Stromal cell of bone marrow (primary cell): Measurements from ENCODE around the gene ARHGEF7.

Source experiments
- DNase-seq: peaks from one replicate; pipeline ENCODE4 v3.0.0-alpha.2; 2012; ENCODE audit warnings: low read depth

The ARHGEF7 gene

DNA sequence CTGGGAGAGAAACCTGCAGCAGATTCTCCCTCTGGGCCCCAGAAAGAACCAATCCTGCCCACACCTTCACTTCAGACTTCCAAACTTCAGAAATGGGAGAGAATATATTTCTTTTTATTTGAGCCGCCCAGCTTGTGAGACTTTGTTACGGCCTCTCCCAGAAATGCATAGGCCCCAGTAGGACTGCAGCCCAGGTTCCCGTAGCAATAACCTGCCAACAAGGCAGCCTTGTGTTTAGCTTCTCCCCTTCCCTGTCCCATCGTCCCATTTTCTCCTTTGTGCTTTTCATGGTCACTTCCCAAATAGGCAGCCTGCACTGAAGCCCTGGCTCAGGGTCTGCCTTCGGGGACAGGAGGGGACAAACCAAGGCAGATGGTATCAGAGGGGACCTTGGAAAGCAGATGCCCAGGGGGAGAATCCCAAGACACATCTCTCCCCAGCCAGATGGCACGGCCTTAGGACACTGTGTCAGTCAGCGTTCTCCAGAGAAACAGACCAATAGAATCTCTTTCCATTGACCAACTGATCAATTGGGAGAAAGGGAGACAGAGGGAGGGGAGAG lies 3.7 kb upstream of the ARHGEF7 start:
- DNase-seq = no peak

DNA sequence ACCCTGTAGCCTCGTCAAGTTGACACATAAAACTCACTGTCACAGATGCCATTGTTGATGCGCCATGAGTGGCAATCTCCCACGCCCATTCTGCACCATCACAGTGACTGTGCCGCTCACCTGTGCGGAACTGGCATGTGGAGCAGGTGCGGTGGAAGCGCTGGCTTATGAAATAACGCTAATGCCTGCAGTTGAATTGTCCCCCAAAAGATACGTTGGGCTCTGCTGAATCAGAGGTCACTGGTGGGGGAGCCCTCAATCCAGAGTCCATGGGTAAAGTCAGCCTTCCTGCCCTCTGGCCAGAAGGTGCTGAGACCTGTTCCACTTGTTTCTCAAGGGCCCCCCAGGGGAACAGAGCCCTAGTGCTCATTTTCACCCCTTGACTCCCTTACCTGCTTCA lies 2.9 kb upstream of the ARHGEF7 start:
- DNase-seq = no peak

DNA sequence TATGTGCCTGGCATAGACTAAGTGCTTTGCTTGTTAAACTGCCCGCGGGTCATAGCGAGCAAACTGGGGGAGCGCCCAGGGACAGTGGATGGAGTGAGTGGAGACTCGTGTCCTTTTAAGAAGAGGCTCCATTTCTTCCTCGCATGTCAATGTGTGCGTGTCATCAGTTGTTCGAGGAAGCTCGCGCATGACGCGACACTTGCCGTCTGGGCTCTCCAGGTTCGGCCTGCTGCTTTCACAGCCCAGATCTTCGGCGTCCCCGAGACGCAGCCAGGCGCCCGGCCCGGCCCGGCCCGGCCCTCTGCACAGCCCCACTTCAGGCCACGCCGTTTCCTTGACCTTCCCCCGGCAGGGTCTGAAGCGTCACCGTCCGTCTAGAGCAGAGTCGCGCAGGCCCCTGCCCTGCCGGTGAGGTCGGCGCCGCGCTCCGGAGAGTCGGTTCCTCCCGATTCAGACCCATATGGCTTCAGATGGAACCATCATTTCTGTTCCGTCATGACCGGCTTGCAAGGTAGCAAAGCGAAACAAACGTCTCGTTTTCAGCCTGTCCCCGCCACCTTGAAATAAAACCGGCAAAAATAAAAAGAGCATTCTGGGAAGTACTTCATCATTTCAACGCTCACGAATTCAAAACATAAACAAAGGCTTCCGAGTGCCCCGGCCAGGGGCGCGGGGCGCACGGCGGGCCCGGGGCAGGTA lies 599 bp upstream of the ARHGEF7 start:
- peak; percentile 25 for DNase-seq

DNA sequence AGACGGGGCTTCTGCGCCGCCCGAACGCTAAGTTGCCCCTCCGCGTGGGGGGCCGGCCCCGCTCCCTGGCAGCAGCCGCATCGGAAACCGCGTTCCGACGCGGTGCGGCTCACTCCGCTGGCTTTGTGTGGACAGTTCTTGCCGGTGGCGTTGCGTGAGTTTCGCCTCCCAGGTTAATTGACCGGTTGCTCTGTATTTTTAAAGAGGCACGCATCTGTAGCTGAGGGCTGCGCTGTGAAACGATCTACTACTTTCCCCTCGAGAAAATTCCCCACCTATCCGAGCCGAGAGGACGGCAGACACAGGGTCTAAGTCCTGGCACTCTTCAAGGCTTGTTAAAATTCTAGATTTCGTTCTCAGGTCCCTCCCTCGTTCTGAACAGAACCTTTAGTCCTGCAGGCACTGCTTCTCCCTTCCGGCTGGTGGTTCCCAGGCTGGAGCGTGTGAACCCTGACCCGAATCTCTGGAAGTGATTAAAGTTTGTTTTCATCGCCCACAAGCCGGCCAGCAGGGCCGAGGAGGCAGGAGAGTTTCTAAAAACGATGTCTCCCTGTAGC lies 933 bp downstream of the ARHGEF7 start:
- peak; percentile 73 for DNase-seq

DNA sequence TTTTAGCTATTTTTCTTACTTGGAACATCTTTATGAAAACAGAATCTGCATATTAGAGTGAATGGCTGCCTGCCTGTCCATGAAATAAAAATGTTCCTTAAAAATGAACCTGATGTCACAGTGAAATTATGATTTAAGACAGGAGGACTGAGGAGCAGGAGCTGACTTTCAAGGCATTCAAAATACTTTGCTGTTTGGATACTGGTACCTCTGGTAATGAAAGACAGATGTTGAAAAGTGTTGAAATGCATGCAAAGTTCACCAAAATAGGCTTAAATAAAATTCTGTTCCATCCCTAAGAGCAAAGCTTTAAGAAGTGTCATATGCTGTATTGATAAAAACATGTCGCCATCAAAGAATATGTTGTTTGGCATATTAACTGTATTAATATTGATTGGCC lies 1.7 kb downstream of the ARHGEF7 start:
- DNase-seq = no peak

DNA sequence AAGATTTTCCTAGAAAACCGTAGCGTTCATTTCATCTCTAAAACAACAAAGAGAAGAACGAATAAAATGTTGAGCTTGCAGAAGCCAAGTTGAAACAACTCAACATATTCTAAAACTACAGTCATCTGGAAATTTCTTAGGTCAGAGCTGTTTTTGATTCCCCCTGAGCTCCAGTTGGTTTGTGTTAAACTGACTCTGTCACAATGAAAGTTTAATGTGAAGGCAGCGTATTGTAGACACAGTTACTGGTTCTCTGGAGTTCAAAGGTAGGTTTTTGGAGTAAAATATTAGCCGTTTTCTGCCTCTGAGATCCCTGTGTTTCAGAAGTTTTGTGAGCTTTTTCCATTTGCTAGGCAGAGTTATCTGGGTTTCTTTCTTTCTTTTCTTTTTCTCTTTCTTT lies 2.2 kb downstream of the ARHGEF7 start:
- DNase-seq = no peak

DNA sequence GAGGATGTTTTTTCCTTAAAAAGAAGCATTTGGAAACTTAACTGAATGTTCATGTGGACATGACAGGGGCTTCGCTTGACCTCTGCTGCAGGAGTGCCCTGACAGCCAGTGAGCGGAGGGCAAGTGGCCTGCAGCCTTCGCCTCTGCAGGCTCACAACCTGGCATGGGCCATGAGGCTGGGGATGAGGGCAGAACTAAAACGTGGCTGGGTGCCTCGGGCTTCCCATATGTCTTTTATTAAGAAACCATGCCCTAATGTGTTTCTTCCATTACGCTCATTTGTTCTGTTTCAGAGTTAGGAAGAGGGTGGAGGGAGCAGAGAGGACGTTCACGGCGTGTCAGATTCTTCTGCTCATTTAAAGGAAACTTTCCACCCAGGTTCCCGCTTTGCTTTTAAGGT lies 2.9 kb downstream of the ARHGEF7 start:
- DNase-seq = no peak

DNA sequence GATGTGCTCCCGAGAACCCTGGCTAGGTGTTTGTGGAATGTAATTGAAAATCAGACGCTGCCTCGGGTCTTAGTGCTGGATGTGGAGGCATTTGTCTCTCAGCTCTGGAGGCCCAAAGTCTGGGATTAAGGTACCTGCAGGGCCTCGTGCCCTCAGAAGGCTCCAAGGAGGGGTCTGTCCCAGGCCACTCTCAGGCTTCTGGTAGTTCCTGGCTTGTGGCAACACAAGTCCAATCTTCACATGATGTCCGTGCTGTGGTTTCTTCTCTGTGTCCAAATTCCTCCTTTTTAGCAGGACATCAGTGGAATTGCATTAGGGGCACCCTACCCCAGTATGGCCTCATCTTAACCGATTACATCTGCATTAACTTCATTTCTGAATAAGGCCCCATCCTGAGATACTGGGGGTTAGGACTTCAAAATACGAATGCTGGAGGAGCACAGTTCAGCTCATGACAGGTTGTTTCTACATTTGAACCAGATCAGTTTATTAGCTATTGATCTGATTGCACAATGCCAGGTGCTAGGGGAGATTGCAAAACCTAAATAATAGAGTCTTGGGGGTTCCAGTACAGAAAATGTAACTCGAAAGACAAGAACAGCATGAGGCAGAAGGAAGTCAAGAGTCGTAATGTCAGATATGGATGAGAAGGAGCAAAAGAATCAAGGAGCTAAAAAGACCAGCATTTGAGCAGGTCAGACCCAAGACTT lies 3.9 kb downstream of the ARHGEF7 start:
- no peak for DNase-seq

DNA sequence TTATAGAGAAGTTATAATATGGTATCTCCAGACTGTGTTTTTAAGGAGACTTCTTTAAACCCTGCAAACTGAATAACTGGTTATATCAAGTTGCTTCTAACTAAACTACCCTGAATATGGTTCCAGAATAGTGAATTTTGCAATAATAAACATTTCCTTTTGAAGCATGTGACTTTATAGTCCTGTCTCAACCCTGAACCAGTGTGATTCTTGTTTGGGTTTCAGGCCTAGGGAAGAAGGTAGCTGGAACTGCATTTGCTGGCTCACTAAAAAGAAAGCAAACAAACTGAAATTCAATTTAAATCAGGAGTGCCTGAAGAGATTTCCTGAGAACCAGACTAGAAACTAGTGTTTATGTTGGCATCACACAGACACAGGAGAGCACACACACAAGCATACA lies 4.9 kb downstream of the ARHGEF7 start:
- DNase-seq = no peak

DNA sequence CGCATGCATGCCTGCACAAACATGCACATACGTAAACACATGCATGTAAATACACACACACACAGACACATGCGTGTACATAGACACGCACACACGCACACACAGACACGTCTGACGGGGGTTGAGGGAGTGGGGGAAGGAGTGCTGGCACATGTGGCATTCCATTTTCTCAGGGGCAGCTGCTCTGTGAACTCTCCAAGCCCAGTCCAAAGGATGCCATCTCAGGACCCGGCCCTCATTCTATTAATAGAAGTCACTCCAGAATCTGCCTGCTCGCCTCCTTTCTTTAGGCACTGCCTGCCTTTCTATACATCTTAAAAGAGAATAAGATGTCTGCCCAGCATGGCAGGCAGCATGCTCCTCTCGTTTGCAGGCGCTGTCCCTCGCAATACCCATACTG lies 5.3 kb downstream of the ARHGEF7 start:
- no peak for DNase-seq

DNA sequence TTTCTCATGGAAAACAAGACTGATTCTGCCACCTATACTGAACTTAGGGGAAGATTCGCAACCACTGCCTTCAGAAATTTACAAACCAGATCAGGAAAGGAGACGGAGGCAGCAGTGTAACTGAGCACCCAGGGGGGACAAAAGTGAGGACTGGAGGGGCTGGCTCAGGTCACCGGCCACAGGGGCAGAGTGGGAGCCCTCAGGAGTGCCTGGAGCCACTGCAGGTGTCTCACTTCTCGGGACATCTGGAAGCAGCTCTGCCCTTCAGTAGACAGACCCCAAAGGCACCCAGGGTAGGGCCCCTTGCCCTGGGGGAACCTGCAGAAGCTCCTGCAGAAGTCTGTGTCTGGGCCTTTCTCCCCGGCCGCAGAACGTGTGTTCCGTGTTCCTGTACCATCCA lies 5.8 kb downstream of the ARHGEF7 start:
- DNase-seq = no peak

DNA sequence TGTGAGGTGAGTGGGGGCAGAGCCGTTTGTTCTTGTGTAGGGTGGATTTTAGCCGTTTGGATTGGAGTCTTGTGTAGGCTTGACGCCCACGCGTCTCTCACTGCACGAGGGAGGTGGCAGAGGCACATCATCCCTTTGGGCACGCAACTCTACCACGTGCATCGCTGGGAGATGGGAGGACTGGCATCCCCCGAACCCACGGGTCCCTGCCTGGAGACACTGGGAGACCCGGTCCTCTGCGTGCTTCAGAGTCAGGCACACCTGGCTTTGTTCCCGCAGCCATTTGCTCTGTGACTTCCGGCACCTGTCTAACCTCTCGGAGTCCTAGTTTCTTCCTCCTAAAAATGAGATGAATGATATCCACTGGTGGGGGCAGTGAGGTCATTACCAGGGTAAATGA lies 6.4 kb downstream of the ARHGEF7 start:
- no peak for DNase-seq

DNA sequence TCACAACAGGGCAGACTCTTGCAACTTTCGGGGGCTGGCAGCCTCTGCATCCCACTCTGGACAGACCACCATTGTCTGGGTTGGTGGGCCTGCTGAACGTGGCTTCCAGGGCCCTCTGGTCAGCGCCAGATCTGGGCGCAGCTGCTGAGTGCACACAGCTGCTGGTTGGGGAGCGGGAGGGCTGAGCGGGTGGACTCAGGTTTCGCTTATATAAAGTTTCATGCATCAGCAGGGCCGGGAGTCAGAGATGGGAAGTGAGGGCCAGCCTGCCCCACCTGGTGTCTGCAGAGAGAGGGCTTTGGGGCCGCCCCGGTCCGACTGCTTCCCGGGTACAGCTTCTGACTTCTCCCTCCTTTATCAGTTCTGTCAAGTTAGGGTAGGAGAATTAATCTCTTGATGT lies 6.9 kb downstream of the ARHGEF7 start:
- DNase-seq = no peak

DNA sequence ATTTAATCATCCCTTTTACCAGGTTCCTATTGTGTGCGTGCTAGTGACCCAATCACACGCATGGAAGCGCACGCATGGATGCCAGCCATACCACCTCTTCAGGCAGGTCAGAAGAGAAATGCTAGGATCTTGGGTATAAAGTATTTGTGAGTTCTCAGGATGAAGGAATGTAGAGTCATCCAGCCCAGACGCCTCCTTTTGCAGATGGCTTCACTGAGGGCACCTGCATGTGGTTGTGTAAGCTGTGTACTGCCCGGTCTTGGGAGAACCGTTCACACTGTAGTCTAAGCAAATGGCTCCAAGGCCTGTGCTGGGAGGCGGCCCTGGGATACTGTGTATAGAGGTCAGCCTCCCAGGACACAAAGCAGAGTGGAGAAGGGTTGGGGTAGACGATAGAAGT lies 7.5 kb downstream of the ARHGEF7 start:
- DNase-seq = no peak

DNA sequence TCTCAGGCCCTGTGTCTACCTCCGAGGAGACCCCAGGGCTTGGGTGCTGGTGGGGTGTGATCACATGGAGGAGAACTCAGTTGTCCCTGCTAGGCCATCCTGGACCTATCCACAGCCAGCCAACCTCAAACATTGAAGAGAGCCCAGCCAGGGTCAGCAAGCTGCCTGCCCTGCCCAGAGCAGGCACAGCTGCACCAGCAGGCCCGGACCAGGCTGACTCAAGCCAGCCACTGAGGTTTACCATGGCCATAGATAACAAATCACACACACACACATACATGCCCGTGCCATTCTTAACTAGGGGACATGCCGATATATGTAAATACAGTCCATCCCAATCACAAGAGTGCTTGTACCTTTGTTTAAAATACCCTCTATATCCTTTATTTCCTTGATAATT lies 8.1 kb downstream of the ARHGEF7 start:
- no peak for DNase-seq

DNA sequence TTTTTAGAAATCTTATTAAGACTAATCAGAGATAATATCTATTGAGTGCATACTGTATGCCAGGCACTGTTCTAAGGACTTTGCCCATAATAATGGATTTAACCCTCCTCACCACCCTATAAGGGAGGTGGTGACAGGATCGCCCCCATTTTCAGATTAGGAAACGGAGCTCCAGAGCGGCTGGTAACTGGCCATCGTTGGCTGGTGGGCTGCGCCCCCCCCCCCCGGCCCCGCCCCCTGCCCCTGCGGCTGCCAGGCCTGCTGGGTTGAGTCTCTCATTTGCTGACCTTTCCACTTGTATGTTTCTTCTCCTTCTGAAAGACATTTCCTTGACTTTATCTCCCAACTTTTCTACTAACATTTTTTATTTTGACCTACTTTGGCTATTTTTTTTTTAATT lies 8.5 kb downstream of the ARHGEF7 start:
- no peak for DNase-seq

DNA sequence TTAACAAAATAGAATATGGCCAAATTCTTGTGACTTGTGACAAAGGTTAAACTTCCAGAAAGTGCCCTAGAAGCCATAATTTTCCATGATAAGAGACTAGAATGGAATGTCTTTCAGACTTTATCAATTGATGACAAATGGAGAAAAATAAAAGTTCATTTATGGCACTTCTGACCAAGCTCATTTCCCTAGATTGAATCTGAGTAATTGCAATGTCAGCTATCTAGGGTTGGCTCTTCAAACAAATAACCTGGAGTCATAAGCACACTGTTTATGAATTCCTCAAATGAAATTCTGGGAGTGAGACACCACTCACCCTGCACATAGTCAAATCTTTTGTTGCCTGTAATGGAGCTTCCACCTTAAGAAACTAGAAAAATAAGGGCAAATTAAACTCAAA lies 11.4 kb downstream of the ARHGEF7 start:
- DNase-seq = no peak

DNA sequence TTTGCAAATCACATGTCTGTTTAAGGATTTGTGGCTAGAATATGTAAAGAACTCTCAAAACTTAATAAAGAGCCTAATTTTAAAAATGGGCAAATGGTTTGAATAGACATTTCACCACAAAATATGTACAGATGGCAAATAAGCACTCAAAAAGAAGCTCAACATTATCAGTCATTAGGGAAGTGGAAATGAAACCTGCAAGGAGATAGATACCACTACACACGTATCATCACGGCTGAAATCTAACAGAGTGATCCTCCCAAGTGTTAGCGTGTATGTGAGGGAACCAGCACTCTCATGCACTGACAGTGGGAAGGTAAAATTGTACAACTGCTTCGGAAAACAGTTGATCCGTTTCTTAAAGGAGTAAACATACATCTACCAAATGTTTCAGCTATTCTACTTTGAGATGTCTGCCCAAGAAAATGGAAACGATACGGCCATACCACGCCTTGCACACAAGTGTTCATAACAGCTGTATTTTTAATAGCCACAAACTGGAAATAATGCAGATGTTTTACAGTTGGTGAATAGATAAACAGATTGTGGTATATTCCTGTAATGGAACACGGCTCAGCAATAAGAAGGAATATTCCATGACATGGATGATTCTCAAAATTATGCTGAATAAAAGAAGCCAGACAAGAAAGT lies 14.5 kb downstream of the ARHGEF7 start:
- DNase-seq = no peak

DNA sequence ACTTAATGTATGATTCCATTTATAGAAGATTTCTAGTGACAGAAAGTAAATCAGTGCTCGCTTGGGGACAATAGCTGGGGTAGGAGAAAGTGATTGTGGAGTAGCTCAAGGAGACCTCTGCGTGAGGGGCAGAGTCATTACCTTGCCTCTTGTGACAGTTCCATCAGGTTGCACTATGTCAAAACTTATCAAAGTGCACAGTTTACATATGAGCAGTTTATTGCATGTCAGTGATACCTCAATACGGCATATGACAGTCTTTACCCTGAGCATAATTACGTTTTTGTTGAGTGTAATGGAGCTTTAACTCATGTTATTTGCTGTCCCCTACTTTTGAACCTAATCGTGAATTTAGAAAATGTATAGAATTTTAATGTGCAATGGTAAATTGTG lies 15.0 kb downstream of the ARHGEF7 start:
- no peak for DNase-seq

DNA sequence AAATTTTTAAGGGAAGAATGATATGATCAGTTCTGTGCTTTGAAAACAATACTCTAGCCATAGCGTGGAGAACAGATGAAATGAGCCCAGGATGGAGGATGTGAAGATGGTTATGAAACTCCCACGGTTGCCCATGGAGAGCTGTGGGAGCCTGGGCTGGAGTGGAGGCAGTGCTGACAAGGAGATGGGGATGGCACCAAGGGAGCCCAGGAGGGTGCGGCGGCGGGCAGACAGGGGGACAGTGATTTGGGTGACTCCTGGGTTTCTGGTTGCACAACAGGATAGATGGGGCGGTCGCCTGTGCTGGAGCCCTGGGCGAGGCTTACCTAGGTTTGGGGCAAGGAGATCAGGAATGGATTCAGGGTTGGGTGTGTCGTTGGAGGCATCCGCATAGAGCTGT lies 15.9 kb downstream of the ARHGEF7 start:
- DNase-seq = no peak

DNA sequence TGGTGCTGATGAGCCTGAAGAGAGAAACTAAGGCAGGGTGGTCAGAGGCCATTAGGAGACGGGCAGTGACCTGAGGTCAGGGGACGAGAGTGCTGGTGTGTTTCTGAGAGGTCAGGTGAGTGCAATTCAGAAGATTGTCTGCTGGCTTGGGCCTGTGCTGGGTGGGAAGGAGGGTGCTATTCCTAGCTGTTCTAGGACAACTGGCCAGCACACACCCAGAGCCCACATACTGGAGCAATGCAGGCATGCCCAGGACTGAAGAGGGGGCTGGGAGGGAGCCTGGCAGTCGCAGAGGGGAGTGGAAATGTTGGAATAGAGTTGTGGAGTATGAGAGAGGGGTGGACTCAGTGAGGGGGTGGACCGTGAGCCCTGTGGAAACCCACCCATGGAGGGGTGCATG lies 16.5 kb downstream of the ARHGEF7 start:
- no peak for DNase-seq

DNA sequence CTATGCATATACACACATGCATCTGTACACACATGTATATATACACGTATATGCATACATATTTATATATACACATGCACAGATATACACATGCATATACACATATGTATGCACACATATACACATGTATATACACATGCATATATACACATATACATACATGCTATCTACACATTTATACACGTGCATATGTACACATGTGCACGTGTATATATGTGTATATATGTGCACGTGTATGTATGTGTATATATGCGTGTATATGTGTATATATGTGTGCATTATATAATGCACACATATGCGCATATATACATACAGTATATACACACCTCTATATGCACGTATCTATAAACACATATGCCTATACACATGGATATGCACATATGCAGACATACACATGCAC lies 17.8 kb downstream of the ARHGEF7 start:
- no peak for DNase-seq

DNA sequence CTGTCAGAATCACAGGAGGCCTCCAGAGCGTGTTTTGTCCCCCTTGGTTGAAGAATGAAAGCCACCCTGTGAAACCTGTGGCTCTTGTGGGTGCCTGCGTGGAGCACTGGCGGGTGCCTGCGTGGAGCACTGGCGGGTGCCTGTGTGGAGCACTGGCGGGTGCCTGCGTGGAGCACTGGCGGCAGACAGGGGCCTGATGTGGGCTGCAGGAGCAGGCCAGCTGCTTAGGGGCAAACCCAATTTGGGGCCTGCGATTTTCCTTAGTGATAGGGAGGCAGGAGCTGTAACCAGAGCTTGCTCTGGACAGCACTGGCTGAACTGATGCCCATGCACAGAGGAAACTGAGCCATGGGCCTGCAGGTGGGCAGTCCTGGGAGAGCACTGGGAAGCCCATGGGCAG lies 24.3 kb downstream of the ARHGEF7 start:
- DNase-seq = no peak
